GM21390 (cell line): ENCODE measurements around the gene MOB3B.

ENCODE experiments used
- ATAC-seq: cut with Tn5 transposase; IDR thresholded peaks from one replicate; pipeline ENCODE4 v1.9.1; 2021; ENCODE audit not compliant: unreplicated experiment

Gene MOB3B

DNA sequence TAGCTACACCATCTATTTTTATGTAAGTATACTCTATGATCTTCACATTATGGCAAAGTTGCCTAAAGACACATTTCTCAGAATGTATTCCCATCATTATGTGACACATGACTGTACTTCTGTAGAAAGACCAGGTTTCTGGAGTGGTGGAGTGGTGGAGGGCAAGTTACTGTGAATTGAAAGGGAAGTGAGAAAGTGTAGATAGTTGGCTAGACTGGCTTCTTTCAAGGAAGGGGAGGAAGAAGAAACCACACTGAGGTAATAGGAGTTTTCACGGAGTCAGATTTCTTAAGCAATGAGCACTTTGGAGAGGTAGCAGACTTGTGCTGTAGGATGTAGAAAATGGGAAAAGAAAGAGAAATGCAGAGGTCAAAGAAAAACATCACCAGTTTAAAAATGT is 181.7 kb downstream of the MOB3B start:
- no peak for ATAC-seq

- no peak for ATAC-seq
These were observed 184.8 kb downstream of the MOB3B start for GRCh38 chr9:27344776-27345175.

DNA sequence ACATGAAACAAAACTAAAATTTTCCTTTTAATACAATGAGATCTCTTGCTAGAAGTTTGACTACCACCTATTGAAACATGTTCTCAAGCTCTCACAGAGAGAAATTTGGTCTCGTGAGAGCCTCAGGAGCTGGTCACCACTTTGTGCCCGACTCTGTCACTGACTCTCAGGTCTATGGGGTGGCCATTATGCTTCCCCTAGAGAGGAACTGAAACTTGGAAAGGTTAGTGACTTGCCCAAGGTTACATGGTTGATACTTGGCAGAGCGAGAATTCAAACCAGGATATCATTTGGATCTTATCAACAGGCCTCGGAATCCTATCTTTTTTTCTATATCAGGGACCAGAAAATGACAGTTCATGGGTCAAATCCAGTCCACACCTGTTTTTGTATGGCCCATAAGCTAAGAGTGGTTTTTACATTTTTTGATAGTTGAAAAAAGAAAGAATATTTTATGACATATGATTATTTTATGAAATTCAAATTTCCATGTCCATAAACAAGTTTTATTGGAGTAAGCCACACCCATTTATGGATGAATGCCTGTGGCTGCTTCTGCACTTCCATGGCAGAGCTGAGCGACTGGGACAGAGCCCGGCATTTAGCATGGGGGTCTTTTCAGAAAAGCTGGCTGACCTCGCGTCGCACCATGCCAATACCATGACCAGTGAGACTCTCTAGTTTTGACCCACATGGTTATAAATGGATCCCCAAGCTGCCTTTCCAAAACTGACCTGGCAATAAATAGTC is 187.9 kb downstream of the MOB3B start:
- ATAC-seq = no peak

DNA sequence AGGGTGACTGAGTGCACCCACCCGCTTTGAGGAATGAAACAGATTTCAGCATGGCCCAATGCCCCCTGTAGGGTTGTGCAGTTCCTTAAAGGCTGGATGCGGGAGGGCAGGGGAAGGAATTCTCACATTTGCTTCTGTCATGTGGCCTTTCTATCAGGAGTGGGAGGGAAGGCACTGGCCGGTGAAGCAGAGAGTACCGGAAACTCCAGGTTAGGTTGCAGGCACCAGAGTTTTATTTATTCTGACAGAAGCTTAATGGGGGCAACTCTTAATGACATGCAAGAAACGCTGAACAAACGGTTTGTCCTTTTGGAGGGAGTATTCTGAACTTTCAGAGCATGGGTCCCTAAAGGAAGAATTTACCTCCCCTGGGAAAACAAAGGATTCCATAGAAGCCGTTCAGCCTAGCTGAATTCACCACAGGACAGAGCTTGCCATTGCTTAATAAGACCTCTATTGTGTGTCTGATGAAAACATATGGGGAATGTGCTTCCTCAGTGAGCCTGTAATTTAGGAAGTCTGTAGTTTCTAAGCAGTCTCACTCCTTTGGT is 188.6 kb downstream of the MOB3B start:
- no peak for ATAC-seq

- ATAC-seq = no peak
These were observed 189.3 kb downstream of the MOB3B start for GRCh38 chr9:27340285-27340674.

DNA sequence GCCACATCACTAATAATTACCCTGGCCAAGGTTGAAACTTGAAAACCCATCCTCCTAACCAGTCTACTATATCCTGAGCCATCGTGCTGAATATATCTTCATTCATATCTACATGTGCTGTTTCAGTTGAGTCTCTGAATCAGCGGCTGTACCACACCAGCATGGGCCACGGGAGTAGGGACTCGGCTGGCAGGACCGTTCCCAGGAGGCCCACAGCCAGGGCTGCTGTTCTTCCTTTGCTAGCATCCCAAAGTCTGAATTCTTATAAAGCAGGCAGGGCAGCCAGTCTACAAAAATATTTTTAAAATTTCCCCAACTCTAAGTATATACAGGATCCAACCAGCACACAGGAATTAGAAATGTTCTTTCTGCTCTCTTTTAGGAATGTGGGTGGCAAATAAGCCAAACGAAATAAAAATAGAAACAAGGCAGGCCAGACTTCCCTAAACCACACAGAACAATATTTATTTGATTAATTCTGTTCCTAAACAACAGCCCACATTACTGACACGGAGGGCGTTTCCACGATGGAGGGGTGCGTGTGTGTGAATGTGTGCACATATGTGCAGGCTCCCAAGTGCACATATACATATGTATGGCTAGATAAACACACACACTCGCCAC is 189.8 kb downstream of the MOB3B start:
- no peak for ATAC-seq

DNA sequence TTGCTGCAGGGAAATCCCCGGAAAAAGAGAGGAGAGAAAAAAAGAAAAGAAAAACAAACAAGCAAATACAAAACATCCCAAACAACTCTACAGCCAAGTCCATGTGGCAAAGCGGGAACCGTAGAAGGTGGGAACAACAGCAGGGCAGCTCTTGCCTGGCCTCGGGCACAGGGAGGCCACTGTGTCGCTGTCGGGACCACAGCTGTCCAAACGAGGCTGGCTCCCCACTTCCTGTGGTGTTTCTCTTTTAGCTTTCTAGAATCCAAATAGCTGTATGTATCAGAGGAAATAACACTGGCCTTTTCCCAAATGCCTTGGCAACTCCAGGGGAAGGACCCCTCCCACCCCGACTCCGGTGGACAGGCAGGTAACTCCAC is 191.1 kb downstream of the MOB3B start:
- ATAC-seq = no peak

DNA sequence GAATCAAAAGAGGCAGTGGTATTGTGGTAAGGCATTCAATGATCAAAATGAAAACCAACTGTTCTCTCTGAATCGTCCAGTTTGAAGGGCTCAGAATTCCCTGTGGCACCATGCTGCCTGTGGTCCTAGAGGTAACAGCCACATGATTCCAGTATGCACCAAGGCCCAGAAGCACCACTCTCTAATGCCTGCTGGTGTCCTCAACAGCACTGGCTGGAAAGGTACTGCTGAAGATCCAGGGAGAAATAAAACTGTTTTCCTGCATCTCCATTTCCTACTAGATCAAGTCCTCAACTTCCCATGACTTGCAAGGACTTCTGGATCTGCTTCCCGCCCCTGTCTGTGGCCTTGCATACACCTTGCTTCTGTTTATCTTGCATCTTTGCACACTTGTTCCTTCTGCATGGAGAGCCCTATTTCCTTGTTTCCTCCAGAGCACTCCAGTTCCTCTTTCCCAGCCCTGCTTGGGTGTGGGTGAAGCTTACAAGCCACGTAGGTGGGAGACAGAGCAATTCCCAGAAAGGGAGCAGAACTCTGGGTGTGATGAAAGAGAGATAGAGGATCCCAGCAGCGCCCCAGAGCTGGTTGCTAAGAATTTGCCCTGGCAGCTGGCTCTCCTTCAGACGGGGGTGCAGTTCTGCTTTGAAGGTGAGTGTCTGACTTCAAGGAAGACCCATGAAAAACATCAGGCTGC is 191.6 kb downstream of the MOB3B start:
- ATAC-seq = no peak

DNA sequence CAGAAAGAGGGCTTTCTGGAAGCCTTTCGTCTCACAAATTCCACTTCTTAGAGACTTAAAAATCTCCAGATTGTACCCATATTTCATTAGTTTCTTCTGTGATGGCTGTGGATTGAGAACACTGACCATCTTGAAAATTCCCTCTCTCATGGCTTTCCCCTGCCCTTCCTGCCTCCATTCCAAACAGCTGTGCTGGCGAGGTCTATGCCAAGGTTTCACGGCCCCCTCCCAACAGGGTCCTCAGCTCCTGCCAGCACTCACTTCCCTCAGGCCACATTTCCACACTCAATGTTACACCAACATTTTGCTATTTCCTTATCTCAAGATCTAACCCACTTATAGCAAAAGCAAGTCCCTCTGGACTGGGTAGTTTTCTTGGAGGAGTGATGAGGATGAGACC is 192.4 kb downstream of the MOB3B start:
- ATAC-seq = no peak

DNA sequence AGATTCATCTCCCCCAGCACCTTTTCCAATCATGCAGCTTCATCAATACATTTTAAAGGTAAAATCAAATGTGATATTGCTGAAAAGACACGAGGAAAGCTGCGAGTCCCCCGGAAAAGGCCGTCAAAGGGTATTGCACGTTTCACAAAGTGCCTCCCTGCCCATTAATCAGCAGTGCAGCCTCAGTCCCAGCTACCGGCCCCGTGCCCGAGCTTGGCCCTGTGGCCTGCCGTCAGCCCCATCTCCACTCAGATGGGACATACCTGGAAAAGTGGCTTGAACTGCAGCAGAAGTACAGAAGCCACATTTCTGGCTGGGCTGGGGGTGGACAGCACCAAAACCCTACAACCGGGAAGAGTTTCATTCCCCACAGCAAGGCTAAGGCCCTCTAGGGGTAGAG is 192.8 kb downstream of the MOB3B start:
- ATAC-seq = no peak

GRCh38 chr9:27336126-27336525 is 193.5 kb downstream of the MOB3B start:
- ATAC-seq = no peak

- ATAC-seq = no peak
These were observed 194.5 kb downstream of the MOB3B start for GRCh38 chr9:27335075-27335474.

DNA sequence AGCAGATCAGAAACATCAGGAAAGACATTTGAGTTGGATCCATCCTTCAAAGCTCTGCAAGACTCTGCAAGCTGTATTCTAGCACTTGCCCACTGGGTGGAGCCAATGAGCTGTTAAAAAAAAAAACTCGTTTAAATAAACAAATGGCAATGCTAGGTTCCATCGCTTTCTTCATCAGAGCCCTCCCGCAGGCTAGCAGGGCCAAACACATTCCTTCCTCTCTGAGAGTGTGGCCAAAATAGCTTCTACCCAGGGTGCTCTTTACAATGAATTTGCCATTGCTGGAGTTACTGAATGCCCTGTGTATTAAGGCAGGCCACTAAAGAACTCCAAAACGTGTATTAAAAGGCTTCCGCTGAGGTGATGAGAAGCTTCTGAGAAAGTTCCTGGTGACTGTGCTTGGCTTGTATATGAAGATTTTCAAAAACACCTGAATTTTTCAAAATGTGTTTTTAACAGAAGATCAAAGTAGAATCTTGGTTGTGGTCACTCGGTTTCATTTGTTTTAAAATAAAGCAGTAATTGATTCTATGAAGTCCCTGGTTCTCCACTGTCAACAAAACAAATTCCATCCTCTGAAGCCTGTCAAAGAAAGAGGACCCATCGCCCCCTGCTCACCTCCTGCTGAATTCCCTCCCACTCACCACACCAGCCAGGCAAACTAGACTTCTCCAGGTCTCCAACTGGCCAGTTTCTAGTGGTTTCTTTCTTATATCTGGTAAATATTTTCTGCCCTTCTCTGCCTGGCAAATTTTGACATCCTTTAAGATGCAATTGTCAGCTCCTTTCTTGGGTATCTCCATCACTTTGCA is 196.2 kb downstream of the MOB3B start:
- peak; percentile 80 for ATAC-seq

- ATAC-seq = no peak
These were observed 198.2 kb downstream of the MOB3B start for GRCh38 chr9:27331393-27331792.

DNA sequence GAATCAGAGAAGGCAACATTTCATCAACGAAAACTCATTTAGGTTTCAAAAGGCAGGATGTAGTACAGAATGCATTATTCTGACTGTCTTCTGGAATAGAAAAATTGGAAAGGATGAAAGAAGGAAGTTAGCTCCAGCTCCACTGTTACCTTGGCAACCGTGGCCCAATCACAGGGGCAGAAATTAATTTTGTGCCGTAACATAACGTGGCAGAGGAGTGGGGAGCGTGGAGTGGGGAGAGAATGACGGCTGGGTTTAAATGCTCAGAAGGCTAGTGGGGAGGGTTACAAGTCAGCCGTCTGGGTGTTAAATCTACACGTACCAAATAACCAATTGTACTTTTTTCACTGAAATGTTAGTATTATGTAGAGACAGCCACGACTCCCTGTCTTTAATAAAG is 200.3 kb downstream of the MOB3B start:
- ATAC-seq = no peak

- no peak for ATAC-seq
These were observed 201.1 kb downstream of the MOB3B start for GRCh38 chr9:27328483-27328882.

- ATAC-seq = no peak
These were observed 218.4 kb downstream of the MOB3B start for GRCh38 chr9:27311184-27311583.

- no peak for ATAC-seq
These were observed 219.0 kb downstream of the MOB3B start for GRCh38 chr9:27310582-27310981.

- no peak for ATAC-seq
These were observed 220.8 kb downstream of the MOB3B start for GRCh38 chr9:27308691-27309390.

DNA sequence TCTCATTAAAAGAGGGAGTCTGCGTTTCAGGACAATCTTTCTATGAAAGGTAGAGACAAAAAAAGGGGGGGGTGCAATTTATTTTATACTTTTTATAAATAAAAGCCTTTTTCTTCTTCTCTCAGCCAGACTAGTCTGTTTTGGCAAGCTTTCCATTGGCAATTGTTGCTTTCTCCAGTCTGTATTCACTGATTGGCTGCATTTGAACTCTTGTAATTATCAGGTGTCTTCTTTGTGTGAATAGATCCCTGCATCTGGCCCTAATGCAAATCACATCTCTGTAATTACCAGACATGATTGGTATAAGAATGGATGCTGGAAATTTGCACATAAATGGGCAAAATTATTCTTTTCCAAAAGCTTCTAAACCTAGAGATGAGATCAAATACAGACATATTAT is 225.1 kb downstream of the MOB3B start:
- ATAC-seq = no peak

- no peak for ATAC-seq
These were observed 226.4 kb downstream of the MOB3B start for GRCh38 chr9:27303219-27303618.
